Mucosa of descending colon (tissue), 3 donors: ENCODE measurements around the gene LPCAT1. TPM values are rescaled to one million over a fixed set of nuclear protein-coding genes. Genes with fewer than 3 reads are reported as not detected.

Source experiments
- ATAC-seq: fragments of 200-7000 bp; cut with Tn5 transposase; one replicate; pipeline ENCODE4 v1.9.1; 2020; ENCODE audit warnings: mild to moderate bottlenecking, moderate library complexity
- DNase-seq, 3 donors: peaks; one replicate each; pipeline ENCODE4 v3.0.0-alpha.2; 2020
- H3K36me3 ChIP-seq: fragments of 200-600 bp; one replicate; pipeline ENCODE4 v1.8.0; 2021; ENCODE audit warnings: low read depth, mild to moderate bottlenecking
- H3K4me1 ChIP-seq: fragments of 200-600 bp; one replicate; pipeline ENCODE4 v1.8.0; 2021; ENCODE audit warnings: low read depth, mild to moderate bottlenecking
- H3K4me3 ChIP-seq: fragments of 200-600 bp; one replicate; pipeline ENCODE4 v1.8.0; 2021; ENCODE audit warnings: mild to moderate bottlenecking
- H3K9me3 ChIP-seq: fragments of 200-600 bp; one replicate; pipeline ENCODE4 v1.8.0; 2021; ENCODE audit warnings: mild to moderate bottlenecking
- CTCF ChIP-seq: fragments of 200-600 bp; IDR thresholded peaks from one replicate; pipeline ENCODE4 v1.8.0; 2022; ENCODE audit warnings: antibody characterized with exemption, mild to moderate bottlenecking
- intact Hi-C, 2 donors: fragments of 100-400 bp; cut with DNase I in 1 of 2; cut with micrococcal nuclease in 1 of 2; formaldehyde crosslinking; loops; one replicate each; pipeline versions ENCODE4 v1.11.0 to v1.11.1; 2022; cut with DNase I, micrococcal nuclease
- total RNA-seq, 3 donors: library from RNA; stranded (reverse); fragmentation: NEBNext Ultra II Directional in 2 of 3; extraction: Animal tissue kit (Norgen Biotek cat#: 25700) in 2 of 3; gene quantifications; one replicate each; pipeline versions ENCODE4 v1.2.1 to v1.2.4, GENCODE V29; 2021 to 2023
- donor health status: DM: no; HTN: no; CAD: no; lungs with moderate emphysema.
- donor health status: DM: no; HTN: no; CAD: no.
- donor health status: DM: no; HTN: yes; CAD: no.

LPCAT1 gene
- total RNA-seq, 3 donors from 2014 or later: 6.7 to 27.2 (median 26.0) TPM

- H3K36me3 ChIP-seq: no peaks in the 10 kb centered on the region
- DNase-seq: peak in 1 of 3 donors; percentile 20
Observed at GRCh38 chr5:1472964-1473628, 50.7 kb downstream of the LPCAT1 start.

GRCh38 chr5:1471997-1472963, 51.5 kb downstream of the LPCAT1 start:
- no peak overlapping the region for H3K4me3 ChIP-seq
- H3K9me3 ChIP-seq: no peaks in the 10 kb centered on the region
- intact Hi-C loops: no loop called here
- no peaks in the 10 kb centered on the region for H3K4me1 ChIP-seq
- no peak for TF ChIP-seq CTCF
- DNase-seq (no peak), ATAC-seq (no peak)
- no peaks in the 10 kb centered on the region for H3K36me3 ChIP-seq

More at GRCh38 chr5:1472964-1473628, 50.7 kb downstream of the LPCAT1 start:
- H3K4me3 ChIP-seq: no peak overlapping the region
- no peaks in the 10 kb centered on the region for H3K9me3 ChIP-seq
- ATAC-seq: no peak
- no peaks in the 10 kb centered on the region for H3K4me1 ChIP-seq
- intact Hi-C loops: no loop called here
- TF ChIP-seq CTCF: no peak

GRCh38 chr5:1471240-1471853, 52.4 kb downstream of the LPCAT1 start:
- no peak for TF ChIP-seq CTCF

GRCh38 chr5:1470762-1471211, 53.0 kb downstream of the LPCAT1 start:
- TF ChIP-seq CTCF: no peak
- intact Hi-C loops: no loop called here
- Histone ChIP-seq H3K4me1 (no peaks in the 10 kb centered on the region), H3K4me3 (no peak overlapping the region), H3K9me3 (no peaks in the 10 kb centered on the region), H3K36me3 (no peaks in the 10 kb centered on the region)
- peak in 1 of 3 donors; percentile 23 for DNase-seq
- no peak for ATAC-seq

More at GRCh38 chr5:1471240-1471853, 52.4 kb downstream of the LPCAT1 start:
- ATAC-seq: no peak
- Histone ChIP-seq H3K4me1 (no peaks in the 10 kb centered on the region), H3K4me3 (no peak overlapping the region), H3K9me3 (no peaks in the 10 kb centered on the region), H3K36me3 (no peaks in the 10 kb centered on the region)
- intact Hi-C loops: no loop called here
- DNase-seq: no peak

GRCh38 chr5:1468629-1469527, 54.9 kb downstream of the LPCAT1 start:
- no peaks in the 10 kb centered on the region for H3K4me1 ChIP-seq
- H3K4me3 ChIP-seq: no peak overlapping the region
- DNase-seq (peak in 1 of 3 donors; percentile 13), ATAC-seq (no peak)
- H3K9me3 ChIP-seq: no peaks in the 10 kb centered on the region
- intact Hi-C loops: no loop called here
- H3K36me3 ChIP-seq: no peaks in the 10 kb centered on the region
- no peak for TF ChIP-seq CTCF
